ENCODE data around the gene WNT8B.

The WNT8B gene

GRCh38 chr10:100483876-100484666 is 21.3 kb downstream of the WNT8B start:
- TF ChIP-seq, protein P1, sequence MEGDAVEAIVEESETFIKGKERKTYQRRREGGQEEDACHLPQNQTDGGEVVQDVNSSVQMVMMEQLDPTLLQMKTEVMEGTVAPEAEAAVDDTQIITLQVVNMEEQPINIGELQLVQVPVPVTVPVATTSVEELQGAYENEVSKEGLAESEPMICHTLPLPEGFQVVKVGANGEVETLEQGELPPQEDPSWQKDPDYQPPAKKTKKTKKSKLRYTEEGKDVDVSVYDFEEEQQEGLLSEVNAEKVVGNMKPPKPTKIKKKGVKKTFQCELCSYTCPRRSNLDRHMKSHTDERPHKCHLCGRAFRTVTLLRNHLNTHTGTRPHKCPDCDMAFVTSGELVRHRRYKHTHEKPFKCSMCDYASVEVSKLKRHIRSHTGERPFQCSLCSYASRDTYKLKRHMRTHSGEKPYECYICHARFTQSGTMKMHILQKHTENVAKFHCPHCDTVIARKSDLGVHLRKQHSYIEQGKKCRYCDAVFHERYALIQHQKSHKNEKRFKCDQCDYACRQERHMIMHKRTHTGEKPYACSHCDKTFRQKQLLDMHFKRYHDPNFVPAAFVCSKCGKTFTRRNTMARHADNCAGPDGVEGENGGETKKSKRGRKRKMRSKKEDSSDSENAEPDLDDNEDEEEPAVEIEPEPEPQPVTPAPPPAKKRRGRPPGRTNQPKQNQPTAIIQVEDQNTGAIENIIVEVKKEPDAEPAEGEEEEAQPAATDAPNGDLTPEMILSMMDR (IDR thresholded peaks at IDR 0.05; ENCODE audit: insufficient read depth, low read length, poor library complexity, severe bottlenecking) = no peak
- no peak for DNase-seq (ENCODE audit: extremely low read depth, insufficient read length)
- H3K36me3 ChIP-seq (ENCODE audit: control insufficient read depth, insufficient read depth, low read length) = peaks cover 8% of the 10 kb centered on the region
- H3K27me3 ChIP-seq (replicated peaks; ENCODE audit: control insufficient read depth, insufficient read depth, low read length) = 0 out of 2 replicates have a peak, but pooled peaks cover 2% of the 10 kb centered on the region
- H3K4me3 ChIP-seq (replicated peaks; ENCODE audit: low read depth, low read length) = no peak overlapping the region

DNA sequence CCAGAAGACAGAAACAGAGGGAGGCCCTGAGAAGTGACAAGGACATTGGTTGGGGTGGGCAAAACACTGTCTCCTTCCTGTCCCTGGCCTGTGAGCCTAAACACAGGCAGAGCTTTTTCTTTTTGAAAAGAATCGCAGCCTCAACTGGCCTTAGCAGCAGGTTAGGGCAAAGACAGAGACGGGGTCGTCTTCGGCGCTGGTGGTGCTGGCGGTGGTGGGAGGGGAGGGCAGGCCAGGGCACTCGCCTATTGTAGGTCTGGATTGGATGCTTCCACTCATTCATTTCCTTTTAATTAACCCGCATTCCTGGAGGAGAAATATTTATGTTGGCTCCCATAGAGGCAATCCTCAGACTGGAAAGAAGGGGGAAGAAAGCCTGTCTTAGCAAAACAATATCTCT is 22.6 kb downstream of the WNT8B start:
- Histone ChIP-seq H3K36me3 (ENCODE audit: control insufficient read depth, insufficient read depth, low read length) (peaks cover 11% of the 10 kb centered on the region), H3K27me3 (replicated peaks; ENCODE audit: control insufficient read depth, insufficient read depth, low read length) (0 out of 2 replicates have a peak, but pooled peaks cover 2% of the 10 kb centered on the region), H3K4me3 (replicated peaks; ENCODE audit: low read depth, low read length) (no peak overlapping the region)
- no peak for DNase-seq (ENCODE audit: extremely low read depth, insufficient read length)
- TF ChIP-seq, protein P1 (IDR thresholded peaks at IDR 0.05; ENCODE audit: insufficient read depth, low read length, poor library complexity, severe bottlenecking) = no peak

GRCh38 chr10:100485801-100486495 is 23.1 kb downstream of the WNT8B start:
- H3K4me3 ChIP-seq (replicated peaks; ENCODE audit: low read depth, low read length) = no peak overlapping the region
- DNase-seq (ENCODE audit: extremely low read depth, insufficient read length) = no peak
- TF ChIP-seq, protein P1 (IDR thresholded peaks at IDR 0.05; ENCODE audit: insufficient read depth, low read length, poor library complexity, severe bottlenecking) = no peak

GRCh38 chr10:100487529-100487928 is 24.7 kb downstream of the WNT8B start:
- TF ChIP-seq, protein P1 (IDR thresholded peaks at IDR 0.05; ENCODE audit: insufficient read depth, low read length, poor library complexity, severe bottlenecking) = no peak
- peaks cover 13% of the 10 kb centered on the region for H3K36me3 ChIP-seq (ENCODE audit: control insufficient read depth, insufficient read depth, low read length)
- H3K4me3 ChIP-seq (replicated peaks; ENCODE audit: low read depth, low read length) = no peak overlapping the region
- H3K27me3 ChIP-seq (replicated peaks; ENCODE audit: control insufficient read depth, insufficient read depth, low read length) = no peaks in the 10 kb centered on the region
- no peak for DNase-seq (ENCODE audit: extremely low read depth, insufficient read length)

More at GRCh38 chr10:100485801-100486495, 23.1 kb downstream of the WNT8B start:
- Histone ChIP-seq H3K36me3 (ENCODE audit: control insufficient read depth, insufficient read depth, low read length) (peaks cover 13% of the 10 kb centered on the region), H3K27me3 (replicated peaks; ENCODE audit: control insufficient read depth, insufficient read depth, low read length) (0 out of 2 replicates have a peak, but pooled peaks cover 2% of the 10 kb centered on the region)

- no peak overlapping the region for H3K4me3 ChIP-seq (replicated peaks; ENCODE audit: low read depth, low read length)
- no peaks in the 10 kb centered on the region for H3K27me3 ChIP-seq (replicated peaks; ENCODE audit: control insufficient read depth, insufficient read depth, low read length)
- TF ChIP-seq, protein P1 (IDR thresholded peaks at IDR 0.05; ENCODE audit: insufficient read depth, low read length, poor library complexity, severe bottlenecking) = no peak
- peaks cover 16% of the 10 kb centered on the region for H3K36me3 ChIP-seq (ENCODE audit: control insufficient read depth, insufficient read depth, low read length)
- DNase-seq (ENCODE audit: extremely low read depth, insufficient read length) = no peak
Measured at GRCh38 chr10:100489396-100489795, 26.6 kb downstream of the WNT8B start.
